Heart left ventricle (tissue), 13 donors: ENCODE data around the gene CREM.

Source experiments
- CTCF ChIP-seq, 12 donors: fragments of 200-600 bp; sonication (generic) in 4 of 12; IDR thresholded peaks; one replicate each; pipeline versions ENCODE4 v1.5.0 to v1.8.0; 2018 to 2022; ENCODE audit warnings: antibody characterized with exemption in 12 of 12, mild to moderate bottlenecking in 5 of 12
- POLR2A ChIP-seq, 2 donors: fragments of 450-650 bp; IDR thresholded peaks; one replicate each; pipeline ENCODE4 v1.6.1; 2017; ENCODE audit warnings: antibody characterized with exemption in 2 of 2, mild to moderate bottlenecking in 2 of 2, moderate library complexity in 2 of 2
- donor health status: ischemic (EF 13 %, LVEDD 7.1; RV severe dilation, severe dysfunction).
- donor health status: DM: no; HTN: yes; CAD: no.
- donor health status: DM: no; HTN: no; CAD: no.
- donor health status: ischemic (EF 25% LVEDD 6.9; RV normal size, moderate dysfunction).
- donor health status: ischemic (EF 25% LVEDD 5.7; RV mildly dilated, moderate dysfunction).
- donor health status: ischemic (EF 35%, LVEDD 5.7; RV mildly dilated, moderate dysfunction).
- donor health status: nonischemic (EF 11% LVEDD 7.7; RV severe dilation, severe dysfunction).
- donor health status: DM: yes; HTN: yes; CAD: no.
- donor health status: PGD.
- donor health status: ischemic (EF 29% LVEDD 5.4; RV normal size, mild dysfunction).
- donor health status: nonischemic (EF 23%, LVEDD 6.1; RV moderate dilation, normal function).

GRCh38 chr10:35091994-35092790 is 34.5 kb upstream of the CREM start:
- no peak for TF ChIP-seq CTCF (IDR thresholded peaks at IDR 0.05)
- TF ChIP-seq POLR2A (IDR thresholded peaks at IDR 0.05), result no peak
